Smooth muscle cell (in vitro differentiated cells): ENCODE data around the gene NET1. TPM values are rescaled to one million over a fixed set of nuclear protein-coding genes. Genes with fewer than 3 reads are reported as not detected.

Experiments
- DNase-seq: peaks from one replicate; lab custom pipeline; 2025; ENCODE audit not compliant: unreplicated experiment; lab: John Stamatoyannopoulos, UW
- H2AFZ ChIP-seq: fragments of 200-600 bp; sonication (generic); 2 replicates; pipeline ENCODE4 v1.6.0; 2016; ENCODE audit warnings: antibody characterized with exemption, low read depth, mild to moderate bottlenecking
- H3F3A ChIP-seq: fragments of 200-600 bp; sonication (generic); 2 replicates; pipeline ENCODE4 v1.6.0; 2017; ENCODE audit warnings: antibody characterized with exemption, low read depth
- H3K27ac ChIP-seq: fragments of 200-600 bp; sonication (generic); 2 replicates; pipeline ENCODE4 v1.5.1; 2016; ENCODE audit warnings: low read depth, mild to moderate bottlenecking
- H3K27me3 ChIP-seq: fragments of 200-600 bp; sonication (generic); 2 replicates; pipeline ENCODE4 v1.6.1; 2016; ENCODE audit warnings: low read depth, mild to moderate bottlenecking
- H3K36me3 ChIP-seq: fragments of 200-600 bp; sonication (generic); 2 replicates; pipeline ENCODE4 v1.5.1; 2016; ENCODE audit warnings: low read depth
- H3K4me1 ChIP-seq: fragments of 200-600 bp; sonication (generic); 2 replicates; pipeline ENCODE4 v1.5.1; 2016; ENCODE audit warnings: low read depth
- H3K4me2 ChIP-seq: fragments of 200-600 bp; sonication (generic); 2 replicates; pipeline ENCODE4 v1.6.0; 2016; ENCODE audit warnings: mild to moderate bottlenecking
- H3K4me3 ChIP-seq: fragments of 200-600 bp; sonication (generic); 2 replicates; pipeline ENCODE4 v1.5.1; 2016; ENCODE audit warnings: mild to moderate bottlenecking
- H3K79me2 ChIP-seq: fragments of 200-600 bp; sonication (generic); 2 replicates; pipeline ENCODE4 v1.6.0; 2016; ENCODE audit warnings: low read depth, mild to moderate bottlenecking
- H3K9ac ChIP-seq: fragments of 200-600 bp; sonication (generic); 2 replicates; pipeline ENCODE4 v1.6.0; 2016; ENCODE audit warnings: low read depth
- H3K9me3 ChIP-seq: fragments of 200-600 bp; sonication (generic); replicated peaks from 2 replicates; pipeline ENCODE4 v1.5.1; 2016; ENCODE audit warnings: low read depth
- H4K20me1 ChIP-seq: fragments of 200-600 bp; sonication (generic); 2 replicates; pipeline ENCODE4 v1.6.0; 2016; ENCODE audit warnings: low read depth
- WGBS: methylation state at CpG from one replicate; pipeline ENCODE4 v1.1.7; 2016; ENCODE audit warnings: low lambda C conversion rate; 5-methylcytosine and 5-hydroxymethylcytosine counted together
- polyA plus RNA-seq: library from polyadenylated mRNA; unstranded; fragments of >200 nt; fragmentation: Nextera tagmentation; extraction: Ambion mirVana; gene quantifications from 2 replicates; pipeline ENCODE4 v1.2.1, GENCODE V29; 2016
- total RNA-seq: library from RNA; depleted of rRNA; stranded (reverse); fragments of >200 nt; gene quantifications from 2 replicates; pipeline ENCODE4 v1.2.3, GENCODE V29; 2014
- TF ChIP-seq, protein P1 (sequence below): fragments of 200-600 bp; sonication (generic); IDR thresholded peaks from 2 replicates; pipeline ENCODE4 v1.5.1; 2017; ENCODE audit warnings: borderline replicate concordance, mild to moderate bottlenecking, antibody characterized with exemption; ENCODE audit not compliant: insufficient read depth, poor library complexity, severe bottlenecking

Gene NET1
- total and polyA plus RNA-seq, 2 experiments from 2014 or later: 49.5 to 123 TPM

- Histone ChIP-seq H3K27me3 (no peaks in the 10 kb centered on the region), H3K4me2 (peak overlapping the region; percentile 69), H3K79me2 (peaks cover 3% of the 10 kb centered on the region), H3K4me3 (no peak overlapping the region), H4K20me1 (peaks cover 13% of the 10 kb centered on the region), H3K36me3 (no peaks in the 10 kb centered on the region), H3K9me3 (no peaks in the 10 kb centered on the region), H3K27ac (peak overlapping the region; percentile 82), H3F3A (peaks cover 56% of the 10 kb centered on the region), H3K4me1 (peaks cover 28% of the 10 kb centered on the region), H3K9ac (no peak overlapping the region), H2AFZ (no peak overlapping the region)
- TF ChIP-seq, protein P1, sequence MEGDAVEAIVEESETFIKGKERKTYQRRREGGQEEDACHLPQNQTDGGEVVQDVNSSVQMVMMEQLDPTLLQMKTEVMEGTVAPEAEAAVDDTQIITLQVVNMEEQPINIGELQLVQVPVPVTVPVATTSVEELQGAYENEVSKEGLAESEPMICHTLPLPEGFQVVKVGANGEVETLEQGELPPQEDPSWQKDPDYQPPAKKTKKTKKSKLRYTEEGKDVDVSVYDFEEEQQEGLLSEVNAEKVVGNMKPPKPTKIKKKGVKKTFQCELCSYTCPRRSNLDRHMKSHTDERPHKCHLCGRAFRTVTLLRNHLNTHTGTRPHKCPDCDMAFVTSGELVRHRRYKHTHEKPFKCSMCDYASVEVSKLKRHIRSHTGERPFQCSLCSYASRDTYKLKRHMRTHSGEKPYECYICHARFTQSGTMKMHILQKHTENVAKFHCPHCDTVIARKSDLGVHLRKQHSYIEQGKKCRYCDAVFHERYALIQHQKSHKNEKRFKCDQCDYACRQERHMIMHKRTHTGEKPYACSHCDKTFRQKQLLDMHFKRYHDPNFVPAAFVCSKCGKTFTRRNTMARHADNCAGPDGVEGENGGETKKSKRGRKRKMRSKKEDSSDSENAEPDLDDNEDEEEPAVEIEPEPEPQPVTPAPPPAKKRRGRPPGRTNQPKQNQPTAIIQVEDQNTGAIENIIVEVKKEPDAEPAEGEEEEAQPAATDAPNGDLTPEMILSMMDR: no peak
- 82% methylated on average over 7 of the region's 7 CpGs for WGBS
- DNase-seq: no peak
These were observed 50.5 kb downstream of the NET1 start for GRCh38 chr10:5462841-5463293.

DNA sequence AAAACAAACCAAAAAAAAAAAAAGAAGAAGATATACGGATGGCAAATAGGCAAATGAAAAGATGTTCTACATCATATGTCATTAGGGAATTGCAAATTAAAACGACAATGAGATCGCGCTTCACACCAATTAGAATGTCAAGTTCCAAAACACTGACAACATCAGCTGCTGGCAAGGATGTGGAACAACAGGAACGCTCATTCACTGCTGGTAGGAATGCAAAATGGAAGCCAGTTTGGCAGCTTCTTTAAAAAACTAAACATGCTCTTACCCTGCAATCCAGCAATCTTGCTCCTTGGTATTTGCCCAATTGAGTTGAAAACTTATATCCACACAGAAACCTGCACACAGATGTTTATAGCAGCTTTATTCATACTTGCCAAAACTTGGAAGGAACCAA, 52.2 kb downstream of the NET1 start:
- Histone ChIP-seq H3K9ac (no peak overlapping the region), H3K27ac (peak overlapping the region; percentile 89), H3K79me2 (no peaks in the 10 kb centered on the region), H3K4me2 (no peak overlapping the region), H3K9me3 (no peaks in the 10 kb centered on the region), H3F3A (peaks cover 49% of the 10 kb centered on the region), H2AFZ (no peak overlapping the region), H3K4me1 (peaks cover 31% of the 10 kb centered on the region), H4K20me1 (no peaks in the 10 kb centered on the region), H3K36me3 (no peaks in the 10 kb centered on the region), H3K27me3 (no peaks in the 10 kb centered on the region), H3K4me3 (no peak overlapping the region)
- no peak for DNase-seq
- WGBS: 76% methylated on average over 5 of the region's 5 CpGs
- TF ChIP-seq, protein P1: no peak

- peak overlapping the region; percentile 89 for H3K27ac ChIP-seq
- H3K79me2 ChIP-seq: no peaks in the 10 kb centered on the region
- peak overlapping the region; percentile 8 for H3K9ac ChIP-seq
- no peak overlapping the region for H2AFZ ChIP-seq
- WGBS: 43% methylated on average over 12 of the region's 12 CpGs
- TF ChIP-seq, protein P1: no peak
- H3K36me3 ChIP-seq: no peaks in the 10 kb centered on the region
- no peaks in the 10 kb centered on the region for H4K20me1 ChIP-seq
- peaks cover 31% of the 10 kb centered on the region for H3K4me1 ChIP-seq
- H3K4me3 ChIP-seq: no peak overlapping the region
- H3K27me3 ChIP-seq: no peaks in the 10 kb centered on the region
- peaks cover 39% of the 10 kb centered on the region for H3F3A ChIP-seq
- no peaks in the 10 kb centered on the region for H3K9me3 ChIP-seq
- DNase-seq: no peak
- peak overlapping the region; percentile 71 for H3K4me2 ChIP-seq
These were observed 53.7 kb downstream of the NET1 start for GRCh38 chr10:5465976-5466450.
